ENCODE results near the gene C2CD2L.
A peak's percentile ranks its signal among the peaks of the same experiment; 100 is the strongest.

The C2CD2L gene

GRCh38 chr11:119095066-119095880 is 11.9 kb upstream of the C2CD2L start:
- ChIA-PET POLR2A (interaction anchor here (0.6 to 4.1 kb wide), 30 partner anchors 10 to 314 kb away, joined by 3 to 47 read pairs (median 4); partner anchors contain the start of genes C2CD2L, CBL, HINFP and HMBS), CTCF (interaction anchor here (0.7 kb wide), 1 partner anchor 98 kb away, joined by 3 read pairs; the partner anchor contains the start of gene CENATAC)
- DNase-seq (ENCODE audit: extremely low spot score) = peak; percentile 97
- peak; percentile 92 for TF ChIP-seq FOXM1 (IDR thresholded peaks at IDR 0.05; ENCODE audit: borderline replicate concordance)
- peak; percentile 37; the same call in 1 of the 2 replicates for TF ChIP-seq LEF1 (IDR thresholded peaks at IDR 0.05; ENCODE audit: borderline replicate concordance)
- TF ChIP-seq TARDBP (IDR thresholded peaks at IDR 0.05) = no peak
- TF ChIP-seq FOXA1 (IDR thresholded peaks at IDR 0.05) = no peak
- TF ChIP-seq ELF4 (IDR thresholded peaks at IDR 0.05) = peak; percentile 93
- peak; percentile 60; the same call in 1 of the 2 replicates for TF ChIP-seq ARNT (IDR thresholded peaks at IDR 0.05)
- TF ChIP-seq NFRKB (IDR thresholded peaks at IDR 0.05) = no peak
- TF ChIP-seq FOXK2 (IDR thresholded peaks at IDR 0.05) = no peak

- ChIA-PET CTCF (no interaction called here), POLR2A (no interaction called here)
- no peak for DNase-seq (ENCODE audit: extremely low spot score)
- TF ChIP-seq SP1 (IDR thresholded peaks at IDR 0.05) (no peak), ELF4 (IDR thresholded peaks at IDR 0.05) (no peak), LEF1 (IDR thresholded peaks at IDR 0.05; ENCODE audit: borderline replicate concordance) (no peak), ZNF384 (IDR thresholded peaks at IDR 0.05) (no peak), HDGF (IDR thresholded peaks at IDR 0.05; ENCODE audit: borderline replicate concordance) (no peak), PKNOX1 (IDR thresholded peaks at IDR 0.05) (no peak), TARDBP (IDR thresholded peaks at IDR 0.05) (no peak), FOXA1 (IDR thresholded peaks at IDR 0.05) (no peak), L3MBTL2 (conservative IDR thresholded peaks at IDR 0.05) (no peak), BHLHE40 (IDR thresholded peaks at IDR 0.05; ENCODE audit: borderline replicate concordance) (no peak), CTBP1 (IDR thresholded peaks at IDR 0.05; ENCODE audit: borderline replicate concordance) (no peak), NFRKB (IDR thresholded peaks at IDR 0.05) (no peak), FOXK2 (IDR thresholded peaks at IDR 0.05) (no peak), SUZ12 (IDR thresholded peaks at IDR 0.05) (no peak), FOXM1 (IDR thresholded peaks at IDR 0.05; ENCODE audit: borderline replicate concordance) (no peak), ARNT (IDR thresholded peaks at IDR 0.05) (no peak)
Observed at GRCh38 chr11:119099711-119100110, 7.4 kb upstream of the C2CD2L start.

GRCh38 chr11:119100246-119100970 is 6.7 kb upstream of the C2CD2L start:
- CTCF ChIA-PET = no interaction called here
- DNase-seq (ENCODE audit: extremely low spot score) = no peak

GRCh38 chr11:119100994-119101758 is 6.0 kb upstream of the C2CD2L start:
- TF ChIP-seq CTBP1 (IDR thresholded peaks at IDR 0.05; ENCODE audit: borderline replicate concordance) (no peak), PKNOX1 (IDR thresholded peaks at IDR 0.05) (no peak), ARNT (IDR thresholded peaks at IDR 0.05) (no peak), BHLHE40 (IDR thresholded peaks at IDR 0.05; ENCODE audit: borderline replicate concordance) (no peak), LEF1 (IDR thresholded peaks at IDR 0.05; ENCODE audit: borderline replicate concordance) (no peak), ELF4 (IDR thresholded peaks at IDR 0.05) (no peak), SP1 (IDR thresholded peaks at IDR 0.05) (no peak), SUZ12 (IDR thresholded peaks at IDR 0.05) (no peak), L3MBTL2 (conservative IDR thresholded peaks at IDR 0.05) (no peak), ZNF384 (IDR thresholded peaks at IDR 0.05) (no peak), FOXK2 (IDR thresholded peaks at IDR 0.05) (no peak), NFRKB (IDR thresholded peaks at IDR 0.05) (no peak), FOXA1 (IDR thresholded peaks at IDR 0.05) (no peak), HDGF (IDR thresholded peaks at IDR 0.05; ENCODE audit: borderline replicate concordance) (no peak)
- DNase-seq (ENCODE audit: extremely low spot score) = no peak
- ChIA-PET POLR2A (interaction anchor here (0.7 to 1.9 kb wide), 6 partner anchors 11 to 237 kb away, joined by 4 to 19 read pairs (median 8); partner anchors contain the start of genes HMBS, HYOU1, MCAM and VPS11), CTCF (interaction anchor here (0.9 to 1.8 kb wide), 2 partner anchors 16 to 95 kb away, joined by 3 to 7 read pairs; partner anchors contain the start of gene HMBS)

More at GRCh38 chr11:119100246-119100970, 6.7 kb upstream of the C2CD2L start:
- TF ChIP-seq PKNOX1 (IDR thresholded peaks at IDR 0.05) = no peak
- no peak for TF ChIP-seq BHLHE40 (IDR thresholded peaks at IDR 0.05; ENCODE audit: borderline replicate concordance)
- TF ChIP-seq FOXM1 (IDR thresholded peaks at IDR 0.05; ENCODE audit: borderline replicate concordance) = no peak
- TF ChIP-seq HDGF (IDR thresholded peaks at IDR 0.05; ENCODE audit: borderline replicate concordance) = no peak
- no peak for TF ChIP-seq FOXK2 (IDR thresholded peaks at IDR 0.05)
- no peak for TF ChIP-seq TARDBP (IDR thresholded peaks at IDR 0.05)
- TF ChIP-seq ZNF384 (IDR thresholded peaks at IDR 0.05) = no peak
- TF ChIP-seq CTBP1 (IDR thresholded peaks at IDR 0.05; ENCODE audit: borderline replicate concordance) = no peak
- TF ChIP-seq FOXA1 (IDR thresholded peaks at IDR 0.05) = no peak
- no peak for TF ChIP-seq NFRKB (IDR thresholded peaks at IDR 0.05)
- no peak for TF ChIP-seq ELF4 (IDR thresholded peaks at IDR 0.05)
- no peak for TF ChIP-seq L3MBTL2 (conservative IDR thresholded peaks at IDR 0.05)
- TF ChIP-seq ARNT (IDR thresholded peaks at IDR 0.05) = no peak
- TF ChIP-seq SP1 (IDR thresholded peaks at IDR 0.05) = no peak
- POLR2A ChIA-PET = no interaction called here
